HepG2 (cell line): ENCODE measurements around the gene WDR37. TPM values are rescaled to one million over a fixed set of nuclear protein-coding genes. Genes with fewer than 3 reads are reported as not detected.

ENCODE experiments used
- AKAP8 ChIP-seq: sonication (generic); formaldehyde crosslinking; IDR thresholded peaks from 2 replicates; pipeline ENCODE4 v1.5.1; 2020; ENCODE audit warnings: mild to moderate bottlenecking, missing genetic modification reagents
- FOSL1 ChIP-seq: sonication (generic); formaldehyde crosslinking; IDR thresholded peaks from 2 replicates; pipeline ENCODE4 v1.9.0; 2021; ENCODE audit warnings: missing genetic modification reagents, borderline replicate concordance
- HOMEZ ChIP-seq: IDR thresholded peaks from 2 replicates; pipeline ENCODE4 v1.6.1; 2016; ENCODE audit warnings: low read depth
- NFIB ChIP-seq: sonication (generic); formaldehyde crosslinking; IDR thresholded peaks from 2 replicates; pipeline ENCODE4 v1.9.0; 2021; ENCODE audit warnings: missing genetic modification reagents, mild to moderate bottlenecking, borderline replicate concordance
- NFYC ChIP-seq: IDR thresholded peaks from 2 replicates; pipeline ENCODE4 v1.6.1; 2016; ENCODE audit warnings: missing genetic modification reagents, missing compliant biosample characterization
- ZBTB46 ChIP-seq: sonication (generic); formaldehyde crosslinking; IDR thresholded peaks from 2 replicates; pipeline ENCODE4 v1.4.0; 2020; ENCODE audit warnings: mild to moderate bottlenecking, missing genetic modification reagents, borderline replicate concordance
- ZFP36L2 ChIP-seq: sonication (generic); formaldehyde crosslinking; IDR thresholded peaks from 2 replicates; pipeline ENCODE4 v1.4.0; 2020; ENCODE audit warnings: missing genetic modification reagents
- ZNF503 ChIP-seq: sonication (generic); formaldehyde crosslinking; IDR thresholded peaks from 2 replicates; pipeline ENCODE4 v1.4.0; 2020; ENCODE audit warnings: missing genetic modification reagents
- ZNF557 ChIP-seq: sonication (generic); formaldehyde crosslinking; IDR thresholded peaks from 2 replicates; pipeline ENCODE4 v1.4.0; 2020; ENCODE audit warnings: missing genetic modification reagents
- polyA plus RNA-seq, 8 experiments: library from polyadenylated mRNA; depleted of rRNA in 3 of 8; stranded (reverse) in 7 of 8; unstranded in 1 of 8; fragments of >200 nt; fragmentation: Illumina TruSeq in 4 of 8; extraction: Trizol in 4 of 8; gene quantifications; 2 replicates each; pipeline versions ENCODE4 v1.2.1 to v1.2.3, GENCODE V29; 2011 to 2016; ENCODE audit warnings: low read depth in 4 of 8, missing spikeins in 1 of 8, mixed read lengths in 1 of 8; ENCODE audit not compliant: insufficient read depth in 1 of 8
- total RNA-seq, 5 experiments: library from RNA; depleted of rRNA; stranded (reverse); fragments of >200 nt; fragmentation: Illumina TruSeq; extraction: Trizol; gene quantifications; 2 replicates each; pipeline ENCODE4 v1.2.3, GENCODE V29; 2016; ENCODE audit warnings: low read depth in 1 of 5
- TF ChIP-seq, protein P1 (sequence below): sonication (generic); formaldehyde crosslinking; IDR thresholded peaks from 2 replicates; pipeline ENCODE4 v1.5.0; 2020; ENCODE audit warnings: missing genetic modification reagents
- TF ChIP-seq, protein P2 (sequence below): sonication (generic); formaldehyde crosslinking; IDR thresholded peaks from 2 replicates; pipeline ENCODE4 v1.8.1; 2022; ENCODE audit warnings: mild to moderate bottlenecking, missing genetic modification reagents

WDR37 gene
- total and polyA plus RNA-seq, 2 of the 13 experiments (the other 11 are each of a cell fraction or from before 2014, with no cell fraction given) = 5.9 to 7.5 TPM

GRCh38 chr10:1059902-1060301 is 3.7 kb downstream of the WDR37 start (continued):
- no peak for TF ChIP-seq ZBTB46
- TF ChIP-seq AKAP8 (CRISPR knock-in tag) = no peak
- TF ChIP-seq ZNF503 (CRISPR knock-in tag) = no peak
- TF ChIP-seq, protein P1, sequence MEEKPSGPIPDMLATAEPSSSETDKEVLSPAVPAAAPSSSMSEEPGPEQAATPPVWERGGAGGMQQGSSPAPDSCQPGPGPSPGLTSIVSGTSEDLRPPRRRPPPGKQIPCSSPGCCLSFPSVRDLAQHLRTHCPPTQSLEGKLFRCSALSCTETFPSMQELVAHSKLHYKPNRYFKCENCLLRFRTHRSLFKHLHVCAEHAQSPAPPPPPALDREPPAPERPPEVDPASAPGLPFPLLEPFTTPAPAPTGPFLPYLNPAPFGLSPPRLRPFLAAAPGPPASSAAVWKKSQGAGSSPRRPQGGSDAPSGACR (CRISPR knock-in tag) = no peak
- TF ChIP-seq, protein P2, sequence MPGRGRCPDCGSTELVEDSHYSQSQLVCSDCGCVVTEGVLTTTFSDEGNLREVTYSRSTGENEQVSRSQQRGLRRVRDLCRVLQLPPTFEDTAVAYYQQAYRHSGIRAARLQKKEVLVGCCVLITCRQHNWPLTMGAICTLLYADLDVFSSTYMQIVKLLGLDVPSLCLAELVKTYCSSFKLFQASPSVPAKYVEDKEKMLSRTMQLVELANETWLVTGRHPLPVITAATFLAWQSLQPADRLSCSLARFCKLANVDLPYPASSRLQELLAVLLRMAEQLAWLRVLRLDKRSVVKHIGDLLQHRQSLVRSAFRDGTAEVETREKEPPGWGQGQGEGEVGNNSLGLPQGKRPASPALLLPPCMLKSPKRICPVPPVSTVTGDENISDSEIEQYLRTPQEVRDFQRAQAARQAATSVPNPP (CRISPR knock-in tag) = no peak
- no peak for TF ChIP-seq HOMEZ (CRISPR knock-in tag)
- no peak for TF ChIP-seq NFIB
- no peak for TF ChIP-seq ZFP36L2 (CRISPR knock-in tag)
- TF ChIP-seq FOSL1 = no peak
- no peak for TF ChIP-seq NFYC (CRISPR knock-in tag)
- no peak for TF ChIP-seq ZNF557 (CRISPR knock-in tag)
